Measurements from ENCODE around the gene ARPP19. TPM values are rescaled to one million over a fixed set of nuclear protein-coding genes. Genes with fewer than 3 reads are reported as not detected.
"Not testable (repeated sequence)": the region's sequence is repeated elsewhere in the genome, so short reads cannot be mapped to it uniquely, and the experiment has no call there.

Gene ARPP19
- total RNA-seq, 4 donors from 2014 or later = 71.1 to 95.6 (median 76.6) TPM

DNA sequence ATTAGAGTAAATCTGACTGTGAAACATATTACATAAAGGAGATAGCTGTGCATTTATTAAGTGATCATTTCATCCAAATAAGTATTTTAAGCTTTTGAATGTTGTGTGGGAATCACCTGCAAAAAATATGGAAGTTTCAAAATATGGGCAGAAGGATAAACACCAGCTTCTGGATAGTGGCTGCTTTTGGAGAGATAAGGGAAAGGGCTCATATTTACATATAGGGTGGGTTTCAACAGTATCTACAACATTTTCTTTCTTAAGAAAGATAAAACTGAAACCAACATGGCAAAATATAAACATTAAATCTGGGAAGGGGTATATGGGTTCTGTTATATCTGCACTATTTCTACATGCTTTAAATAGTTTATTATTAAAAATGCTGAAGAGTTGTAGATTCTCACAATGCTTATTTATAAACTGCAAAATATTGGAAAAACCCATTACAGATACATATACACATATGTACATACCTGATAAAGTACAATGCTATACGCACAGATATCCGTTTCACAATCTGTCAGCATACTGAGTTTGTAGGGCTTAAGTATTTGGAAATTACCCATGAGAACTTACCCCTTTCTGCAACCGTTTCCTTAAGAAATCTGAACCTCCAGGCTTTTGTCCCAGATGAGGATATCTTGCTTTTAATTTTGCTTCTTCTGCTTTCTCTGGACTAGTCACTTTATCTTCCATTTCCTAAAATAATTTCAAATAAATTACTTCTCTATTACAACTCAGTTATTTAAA lies 12.1 kb downstream of the ARPP19 start:
- 87 to 88% methylated on average over 3 of the region's 3 CpGs for whole genome bisulfite sequencing, 2 donors
- H3K4me3 ChIP-seq (ENCODE audit: low read depth, poor library complexity, severe bottlenecking) = no peak overlapping the region
- intact Hi-C loops (cut with DNase I; ENCODE audit: low total_unique reads) = no loop called here
- no peak for DNase-seq (ENCODE audit: low spot score in 2 of 2)
- TF ChIP-seq, protein P1, sequence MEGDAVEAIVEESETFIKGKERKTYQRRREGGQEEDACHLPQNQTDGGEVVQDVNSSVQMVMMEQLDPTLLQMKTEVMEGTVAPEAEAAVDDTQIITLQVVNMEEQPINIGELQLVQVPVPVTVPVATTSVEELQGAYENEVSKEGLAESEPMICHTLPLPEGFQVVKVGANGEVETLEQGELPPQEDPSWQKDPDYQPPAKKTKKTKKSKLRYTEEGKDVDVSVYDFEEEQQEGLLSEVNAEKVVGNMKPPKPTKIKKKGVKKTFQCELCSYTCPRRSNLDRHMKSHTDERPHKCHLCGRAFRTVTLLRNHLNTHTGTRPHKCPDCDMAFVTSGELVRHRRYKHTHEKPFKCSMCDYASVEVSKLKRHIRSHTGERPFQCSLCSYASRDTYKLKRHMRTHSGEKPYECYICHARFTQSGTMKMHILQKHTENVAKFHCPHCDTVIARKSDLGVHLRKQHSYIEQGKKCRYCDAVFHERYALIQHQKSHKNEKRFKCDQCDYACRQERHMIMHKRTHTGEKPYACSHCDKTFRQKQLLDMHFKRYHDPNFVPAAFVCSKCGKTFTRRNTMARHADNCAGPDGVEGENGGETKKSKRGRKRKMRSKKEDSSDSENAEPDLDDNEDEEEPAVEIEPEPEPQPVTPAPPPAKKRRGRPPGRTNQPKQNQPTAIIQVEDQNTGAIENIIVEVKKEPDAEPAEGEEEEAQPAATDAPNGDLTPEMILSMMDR (IDR thresholded peaks at IDR 0.05) = no peak
- TF ChIP-seq POLR2A (IDR thresholded peaks at IDR 0.05) = no peak

DNA sequence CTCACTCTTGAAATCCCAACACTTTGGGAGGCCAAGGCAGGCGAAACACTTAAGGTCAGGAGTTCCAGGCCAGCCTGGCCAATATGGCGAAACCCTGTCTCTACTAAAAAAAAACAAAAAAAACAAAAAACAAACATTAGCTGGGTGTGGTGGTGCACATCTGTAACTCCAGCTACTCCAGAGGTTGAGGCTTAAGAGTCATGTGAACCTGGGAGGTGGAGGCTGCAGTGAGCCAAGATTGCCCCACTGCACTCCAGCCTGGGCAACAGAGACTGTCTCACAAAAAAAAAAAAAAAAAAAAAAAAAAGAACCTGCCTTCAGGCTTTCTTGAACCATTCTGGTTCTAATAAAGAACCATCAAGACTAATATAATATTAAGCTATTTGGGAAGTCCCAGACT lies 16.5 kb downstream of the ARPP19 start:
- H3K4me3 ChIP-seq (ENCODE audit: low read depth, poor library complexity, severe bottlenecking) = no peak overlapping the region
- DNase-seq (ENCODE audit: low spot score in 2 of 2) = no peak
- 63 to 89% methylated on average over 2 of the region's 2 CpGs for WGBS, 2 donors
- intact Hi-C loops (cut with DNase I; ENCODE audit: low total_unique reads) = no loop called here
- TF ChIP-seq, protein P1 (IDR thresholded peaks at IDR 0.05) = no peak
- no peak for TF ChIP-seq POLR2A (IDR thresholded peaks at IDR 0.05)

DNA sequence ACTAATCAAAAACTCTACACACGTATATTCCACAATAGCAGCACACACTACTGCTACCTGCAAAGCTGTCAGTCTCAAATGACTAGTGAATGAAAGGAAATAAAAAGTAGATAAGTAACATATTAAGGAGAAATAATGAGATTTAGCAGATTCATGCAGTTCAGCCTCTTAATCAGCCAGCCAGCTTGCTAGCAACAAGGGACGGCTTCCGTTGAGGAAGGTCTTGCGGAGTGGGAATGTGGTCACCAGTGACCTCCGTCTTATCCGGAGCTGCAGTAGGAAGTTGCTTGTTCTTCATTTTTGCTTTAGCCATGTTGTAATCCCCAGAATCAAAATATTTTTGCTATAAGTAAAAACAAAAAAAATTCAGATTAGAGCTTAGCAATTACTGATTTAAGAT lies 17.1 kb downstream of the ARPP19 start:
- no peak for DNase-seq (ENCODE audit: low spot score in 2 of 2)
- 84 to 89% methylated on average over 6 of the region's 6 CpGs for WGBS, 2 donors
- H3K4me3 ChIP-seq (ENCODE audit: low read depth, poor library complexity, severe bottlenecking) = no peak overlapping the region
- TF ChIP-seq POLR2A (IDR thresholded peaks at IDR 0.05) = no peak
- TF ChIP-seq, protein P1 (IDR thresholded peaks at IDR 0.05) = no peak
- intact Hi-C loops (cut with DNase I; ENCODE audit: low total_unique reads) = no loop called here

DNA sequence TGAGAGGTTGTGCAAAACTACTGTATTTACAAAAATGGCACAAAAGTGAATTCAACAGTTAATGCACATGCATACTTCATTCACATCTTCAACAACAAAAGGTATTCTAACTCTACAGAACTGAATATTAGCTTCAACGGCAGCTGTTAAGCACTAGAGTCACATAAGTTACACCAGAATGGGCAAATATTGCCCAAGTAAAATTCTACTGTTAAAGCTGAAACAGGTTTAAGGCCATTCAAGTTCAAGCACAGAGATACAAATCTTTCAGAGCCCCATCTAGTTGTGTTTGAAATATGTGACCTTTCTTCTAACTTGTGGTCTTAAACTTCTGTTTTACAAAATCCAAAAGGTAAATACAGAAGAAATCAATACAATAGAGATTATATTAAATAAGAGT lies 17.6 kb downstream of the ARPP19 start:
- 82 to 97% methylated on average over 1 of the region's 1 CpG for WGBS, 2 donors
- H3K4me3 ChIP-seq (ENCODE audit: low read depth, poor library complexity, severe bottlenecking); intact Hi-C loops (cut with DNase I; ENCODE audit: low total_unique reads); DNase-seq (ENCODE audit: low spot score in 2 of 2): not testable (repeated sequence)

DNA sequence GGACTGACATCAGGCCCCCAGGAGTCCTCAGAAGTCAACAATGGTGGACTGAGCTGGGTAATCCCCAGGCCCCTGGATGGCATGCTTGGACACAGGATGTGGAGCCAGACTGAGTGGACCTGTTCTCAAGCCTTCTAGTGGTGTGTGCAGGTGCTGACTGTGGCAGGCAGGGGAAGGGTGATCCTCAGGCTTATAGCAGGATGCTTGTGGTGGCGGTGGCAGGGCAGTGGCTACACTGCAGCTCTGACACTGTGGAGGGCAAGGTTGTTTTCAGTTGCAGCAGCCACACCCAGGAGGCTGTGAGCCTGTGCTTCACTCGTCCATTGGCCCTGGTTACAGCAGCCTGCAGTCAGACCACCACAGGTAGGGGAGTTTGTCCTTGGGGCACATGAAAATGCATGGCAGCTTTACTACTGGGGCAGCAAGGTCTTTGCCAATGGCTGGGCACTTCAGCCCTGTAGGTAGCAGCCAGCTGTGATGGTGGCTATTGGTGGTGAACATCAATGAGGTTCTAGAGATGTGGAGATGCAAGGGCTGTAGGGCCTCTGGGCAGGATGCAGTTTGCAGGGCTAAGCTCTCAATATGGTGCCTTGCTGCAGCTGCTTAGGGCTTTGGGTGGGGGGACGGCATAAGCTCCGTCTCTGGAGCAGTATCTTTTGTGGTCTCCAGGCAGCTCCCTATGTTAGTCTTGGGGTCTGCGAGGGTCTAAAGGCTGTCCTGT lies 22.6 kb downstream of the ARPP19 start:
- 97 to 98% methylated on average over 5 of the region's 5 CpGs for WGBS, 2 donors
- no peak for TF ChIP-seq POLR2A (IDR thresholded peaks at IDR 0.05)
- TF ChIP-seq, protein P1 (IDR thresholded peaks at IDR 0.05) = no peak
- intact Hi-C loops (cut with DNase I; ENCODE audit: low total_unique reads) = no loop called here
- no peak for DNase-seq (ENCODE audit: low spot score in 2 of 2)
- no peak overlapping the region for H3K4me3 ChIP-seq (ENCODE audit: low read depth, poor library complexity, severe bottlenecking)

DNA sequence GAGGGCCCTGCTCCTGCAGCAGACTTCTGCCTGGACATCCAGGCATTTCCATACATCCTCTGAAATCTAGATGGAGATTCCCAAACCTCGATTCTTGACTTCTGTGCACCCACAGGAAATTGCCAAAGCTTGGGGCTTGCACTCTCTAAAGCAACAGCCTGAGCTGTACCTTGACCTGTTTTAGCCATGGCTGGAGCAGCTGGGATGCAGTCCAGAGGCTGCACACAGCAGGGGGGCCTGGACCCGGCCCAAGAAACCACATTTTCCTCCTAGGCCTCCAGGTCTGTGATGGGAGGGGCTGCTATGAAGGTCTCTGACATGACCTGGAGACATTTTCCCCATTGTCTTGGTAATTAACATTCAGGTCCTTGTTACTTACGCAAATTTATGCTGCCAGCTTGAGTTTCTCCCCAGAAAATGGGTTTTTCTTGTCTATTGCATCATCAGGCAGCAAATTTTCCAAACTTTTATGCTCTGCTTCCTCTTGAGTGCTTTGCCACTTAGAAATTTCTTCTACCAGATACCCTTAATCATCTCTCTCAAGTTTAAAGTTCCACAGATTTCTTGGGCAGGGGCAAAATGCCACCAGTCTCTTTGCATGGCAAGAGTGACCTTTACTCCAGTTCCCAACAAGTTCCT lies 28.3 kb downstream of the ARPP19 start:
- H3K4me3 ChIP-seq (ENCODE audit: low read depth, poor library complexity, severe bottlenecking) = no peak overlapping the region
- no peak for TF ChIP-seq POLR2A (IDR thresholded peaks at IDR 0.05)
- TF ChIP-seq, protein P1 (IDR thresholded peaks at IDR 0.05) = no peak
- DNase-seq (ENCODE audit: low spot score in 2 of 2) = no peak
- WGBS, 2 donors = 78 to 82% methylated on average over 2 to 3 of the region's 3 CpGs
- intact Hi-C loops (cut with DNase I; ENCODE audit: low total_unique reads) = no loop called here
